HG03460 (cell line): ENCODE measurements around the gene LYL1.

Experiments
- ATAC-seq: cut with Tn5 transposase; IDR thresholded peaks from one replicate; pipeline ENCODE4 v1.9.1; 2021; ENCODE audit not compliant: unreplicated experiment

Gene LYL1

DNA sequence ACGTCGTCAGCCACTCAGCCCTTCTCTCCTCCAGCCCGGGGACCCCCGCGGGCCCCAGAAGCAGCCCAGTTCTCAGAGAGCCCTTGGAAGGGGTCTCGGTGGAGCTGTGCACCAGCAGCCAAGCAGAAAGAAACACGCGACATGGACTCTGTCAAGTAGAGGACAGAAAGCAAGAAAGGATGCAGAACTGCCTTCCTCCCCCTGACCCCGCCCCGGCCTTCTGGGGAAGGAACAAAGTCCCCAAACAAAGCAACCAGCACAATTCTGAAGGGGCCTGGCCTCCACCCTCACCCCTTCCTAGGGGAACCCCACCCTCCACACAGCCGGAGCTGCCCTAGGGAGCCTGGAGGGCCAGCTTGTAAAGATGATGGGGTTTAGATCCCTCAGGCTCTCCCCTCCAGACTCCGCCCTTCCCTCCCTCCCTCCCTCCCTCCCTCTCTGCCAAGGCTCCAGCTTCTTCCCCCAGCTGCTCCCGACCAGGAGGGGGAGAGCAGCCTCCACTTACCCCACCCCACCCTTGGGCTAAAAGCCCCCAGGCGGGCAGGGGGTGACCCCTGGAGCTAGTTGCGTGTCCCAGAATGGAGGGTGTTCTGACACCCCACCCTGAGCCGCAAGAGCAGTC is 7.8 kb downstream of the LYL1 start:
- no peak for ATAC-seq

DNA sequence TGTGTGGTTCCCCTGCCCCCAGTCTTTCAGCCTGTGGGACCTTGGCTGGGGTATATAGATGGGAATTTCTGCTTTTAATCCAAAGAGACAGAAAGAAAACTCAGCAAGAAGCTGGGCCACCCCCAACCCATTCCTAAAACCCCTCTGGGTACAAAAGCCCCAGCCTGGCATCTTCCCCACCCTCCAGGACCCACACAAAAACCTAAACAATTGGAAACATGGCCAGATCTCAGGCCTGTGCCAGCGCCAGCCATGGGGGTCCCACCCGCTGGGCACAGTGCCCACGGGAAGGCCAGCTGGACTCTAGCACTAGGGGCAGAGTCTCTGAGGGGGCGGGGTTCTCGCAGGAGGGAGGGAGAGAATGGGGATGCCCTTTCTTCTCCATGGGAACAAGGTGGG is 8.6 kb downstream of the LYL1 start:
- no peak for ATAC-seq

DNA sequence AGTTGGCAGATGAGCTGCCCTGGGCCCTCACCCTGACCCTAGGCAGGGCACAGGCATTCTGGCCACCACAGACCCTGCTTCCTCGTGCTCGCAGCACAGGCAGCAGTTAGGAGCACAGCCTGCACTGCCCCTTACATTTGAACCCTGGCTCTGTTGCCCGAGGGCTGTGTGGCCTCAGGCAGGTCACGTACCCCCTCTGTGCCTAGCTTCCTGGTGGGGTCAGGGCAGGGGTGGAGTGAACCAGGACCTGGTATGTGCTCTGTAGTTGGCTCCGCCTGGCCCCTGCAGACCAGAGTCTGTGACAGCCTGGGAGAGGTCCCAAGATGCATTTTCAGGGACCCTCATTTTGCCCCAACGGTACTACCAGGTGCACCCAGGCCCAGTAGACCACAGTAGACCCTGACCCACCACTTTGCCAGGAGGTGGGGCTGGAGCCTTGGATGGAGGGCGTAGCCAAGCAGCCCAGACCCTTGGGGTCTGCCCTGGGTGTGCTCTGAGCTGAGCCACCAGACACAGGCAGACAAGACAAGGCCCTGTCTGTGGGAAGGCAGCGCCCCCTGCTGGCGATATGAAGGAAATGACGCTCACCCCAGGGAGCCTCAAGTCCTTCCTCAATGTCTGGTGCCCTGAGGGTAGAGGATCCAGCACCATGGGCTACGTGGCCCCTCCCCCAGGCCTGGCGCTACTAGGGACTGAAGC is 9.1 kb downstream of the LYL1 start:
- ATAC-seq = no peak

DNA sequence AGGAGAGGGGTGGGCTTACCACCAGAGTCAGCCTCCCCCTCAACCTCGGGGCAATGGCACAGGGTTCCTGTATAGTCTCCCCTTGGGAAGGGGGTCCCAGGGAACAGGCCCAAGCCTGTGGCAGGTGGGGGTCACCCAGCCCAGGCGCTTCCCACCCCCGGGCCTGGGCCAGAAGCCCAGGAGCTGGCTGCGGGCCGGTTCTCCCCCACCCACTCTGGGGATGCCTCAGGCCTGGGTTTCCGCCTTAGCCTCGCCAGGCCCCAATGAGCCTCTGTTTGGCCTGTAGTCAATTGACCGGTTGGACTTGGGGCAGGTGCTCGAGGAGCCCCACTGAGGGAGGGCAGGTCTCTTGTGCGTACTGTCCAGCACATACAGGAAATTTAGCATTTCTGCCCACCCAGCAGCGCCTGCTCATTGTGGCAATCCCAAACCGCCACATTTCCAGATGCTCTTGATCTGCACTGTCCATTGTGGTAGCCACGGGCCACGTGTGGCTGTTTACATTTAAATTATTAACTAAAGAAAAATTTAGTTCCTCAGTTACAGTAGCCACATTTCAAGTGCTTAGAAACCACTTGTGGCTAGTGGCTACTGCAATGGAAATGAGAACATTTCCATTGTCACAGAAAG is 9.9 kb downstream of the LYL1 start:
- ATAC-seq = no peak

DNA sequence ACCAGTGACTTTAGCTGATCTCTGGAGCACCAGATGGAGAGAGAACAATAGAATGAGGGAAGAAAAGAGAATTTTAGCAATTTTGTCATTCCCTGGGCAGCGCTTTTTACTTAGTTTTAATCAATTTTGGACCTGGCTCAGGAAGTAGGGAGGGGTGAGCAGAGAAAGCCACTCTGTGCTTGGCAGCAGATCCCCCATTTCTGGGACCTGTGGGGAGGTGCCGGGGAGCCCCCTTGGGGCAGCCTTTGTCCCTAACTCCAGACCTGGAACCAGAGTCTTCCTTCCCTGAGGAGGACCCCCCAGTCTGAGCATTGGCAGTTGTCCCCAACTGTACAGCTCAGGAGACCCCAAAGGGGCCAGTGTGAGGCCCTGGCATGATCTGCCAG is 10.5 kb downstream of the LYL1 start:
- no peak for ATAC-seq

DNA sequence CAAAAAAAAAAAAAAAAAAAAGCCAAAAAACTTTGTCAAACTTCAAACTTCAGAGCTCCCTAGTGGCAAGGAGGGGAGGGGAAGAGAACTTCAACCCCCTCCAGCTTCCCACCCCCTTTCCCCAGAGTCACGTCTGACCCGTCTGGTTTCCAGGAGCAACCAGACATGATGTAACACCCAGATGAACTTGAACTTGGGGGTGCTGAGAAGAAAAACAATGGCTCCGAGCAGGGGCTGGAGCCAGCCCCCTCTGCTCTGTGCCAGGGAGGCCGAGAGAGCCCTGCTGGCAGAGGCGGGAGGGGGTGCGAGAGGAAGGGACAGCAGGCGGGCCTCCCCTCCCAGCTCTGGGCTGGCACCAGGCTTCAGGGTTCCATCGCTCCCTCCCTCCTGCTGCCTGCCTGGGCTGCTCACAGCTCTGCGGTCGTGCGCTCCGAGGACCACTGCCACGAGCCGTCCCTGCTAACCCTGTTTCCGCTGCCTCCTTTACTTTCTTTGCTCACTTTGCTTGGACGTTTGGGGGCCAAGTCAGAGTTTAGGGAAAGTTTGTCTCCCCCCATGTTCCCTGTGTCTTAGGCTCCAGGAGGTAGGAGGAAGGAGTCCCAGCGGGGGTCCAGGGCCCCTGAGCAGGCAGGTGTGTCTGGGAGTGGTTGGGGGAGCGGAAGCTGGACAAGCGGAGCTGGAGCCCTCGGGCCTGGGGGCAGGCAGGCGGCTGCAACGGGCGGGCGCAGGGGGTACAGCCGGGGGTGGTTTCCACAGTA is 11.1 kb downstream of the LYL1 start:
- no peak for ATAC-seq

DNA sequence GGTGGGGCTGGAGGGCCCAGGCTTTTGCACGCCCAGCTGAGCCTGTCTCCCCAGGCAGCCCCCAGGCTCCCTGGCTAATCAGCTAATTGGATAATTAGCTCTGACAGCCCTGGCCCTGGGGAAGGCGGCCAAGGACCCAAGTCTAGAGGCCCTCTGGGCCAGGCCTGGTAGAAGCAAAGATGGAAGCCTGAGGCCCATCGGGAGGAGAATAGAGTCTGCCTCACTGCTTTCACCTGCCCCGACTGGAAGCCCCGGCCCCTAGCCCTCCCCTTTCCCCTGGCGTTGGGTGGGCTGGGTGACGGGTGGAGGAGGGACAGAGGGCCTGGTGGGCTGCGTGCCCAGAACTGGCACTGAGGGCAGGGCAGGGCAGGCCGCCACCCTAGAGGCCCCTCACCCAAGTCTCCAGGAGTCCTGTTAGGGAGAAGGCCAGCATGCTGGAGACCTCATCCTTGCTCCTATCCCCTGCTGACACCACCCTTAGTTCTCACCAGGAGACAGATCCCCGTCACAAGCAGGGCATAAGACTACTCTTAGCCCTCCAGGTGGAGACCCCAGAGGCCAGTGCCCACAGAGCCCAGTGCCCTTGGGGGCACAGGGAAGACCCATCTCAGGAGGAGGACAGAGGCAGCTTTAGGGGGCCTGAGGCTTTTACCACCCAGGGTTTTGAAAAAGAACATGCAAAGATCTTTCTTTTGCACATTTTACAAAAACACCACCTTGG is 12.0 kb downstream of the LYL1 start:
- no peak for ATAC-seq

DNA sequence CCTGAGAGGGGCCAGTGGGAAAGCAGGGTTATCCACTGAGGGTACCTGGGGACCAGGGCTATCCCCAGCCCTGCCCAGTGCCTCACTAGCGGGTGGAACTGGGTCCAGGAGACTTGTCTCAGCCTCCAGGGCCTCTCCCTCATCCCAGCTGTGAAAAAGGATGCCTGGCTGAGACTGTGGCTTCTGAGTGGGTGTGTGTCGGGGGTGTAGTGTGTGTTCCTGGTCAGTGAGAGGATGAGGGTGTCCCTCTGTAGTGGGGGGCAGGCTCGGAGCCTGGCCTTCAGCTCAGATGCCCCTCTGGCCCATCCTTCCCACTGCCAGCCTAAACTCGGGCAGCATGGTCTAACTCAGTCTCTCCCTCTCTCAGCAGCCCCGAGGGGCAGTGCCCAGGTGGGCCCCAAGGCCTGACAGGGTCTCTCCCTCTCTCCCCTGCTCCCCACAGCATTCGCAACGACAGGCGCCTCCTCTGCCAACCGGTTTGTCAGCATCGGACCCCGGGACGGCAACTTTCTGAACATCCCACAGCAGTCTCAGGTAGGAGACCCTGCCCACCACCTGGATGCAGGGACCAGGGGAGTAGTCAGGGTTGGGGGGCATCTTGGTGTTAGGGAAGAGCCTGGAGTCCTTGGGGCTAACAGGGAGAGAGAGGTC is 12.7 kb downstream of the LYL1 start:
- ATAC-seq = no peak

DNA sequence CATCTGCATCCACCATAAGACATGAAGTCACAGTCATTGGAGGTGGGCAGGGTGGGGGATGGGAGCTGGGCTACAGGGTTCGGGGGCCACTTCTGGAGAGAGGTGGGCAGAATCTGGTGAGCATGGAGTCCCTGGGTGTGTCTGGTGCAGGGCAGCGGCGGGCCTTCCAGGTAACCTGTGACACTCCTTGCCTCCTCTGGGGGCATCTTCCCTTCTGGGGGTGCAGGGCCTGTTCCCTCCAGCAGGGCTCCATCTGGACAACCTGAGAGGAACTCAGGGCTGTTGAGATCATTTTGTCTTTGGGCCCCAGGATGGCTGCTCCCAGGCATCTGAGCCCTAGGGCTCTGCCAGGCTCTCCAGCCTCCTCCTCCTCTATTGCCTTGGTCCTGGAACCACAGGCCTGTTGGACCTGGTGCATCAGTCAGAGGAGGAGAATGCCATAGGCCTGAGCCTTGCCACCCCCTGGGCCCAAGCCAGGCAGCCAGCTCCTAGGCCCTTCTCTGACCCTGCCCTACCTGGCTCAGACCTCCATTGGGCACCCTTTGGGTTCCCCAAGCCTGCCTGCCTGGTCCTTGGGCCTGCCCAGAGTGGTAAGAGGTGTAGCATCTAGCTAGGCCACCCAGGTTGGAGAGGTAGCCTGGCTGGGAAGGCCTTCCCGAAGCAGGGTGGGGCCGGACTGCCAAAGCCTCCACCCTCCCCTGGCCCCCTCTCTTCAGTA is 13.4 kb downstream of the LYL1 start:
- no peak for ATAC-seq

DNA sequence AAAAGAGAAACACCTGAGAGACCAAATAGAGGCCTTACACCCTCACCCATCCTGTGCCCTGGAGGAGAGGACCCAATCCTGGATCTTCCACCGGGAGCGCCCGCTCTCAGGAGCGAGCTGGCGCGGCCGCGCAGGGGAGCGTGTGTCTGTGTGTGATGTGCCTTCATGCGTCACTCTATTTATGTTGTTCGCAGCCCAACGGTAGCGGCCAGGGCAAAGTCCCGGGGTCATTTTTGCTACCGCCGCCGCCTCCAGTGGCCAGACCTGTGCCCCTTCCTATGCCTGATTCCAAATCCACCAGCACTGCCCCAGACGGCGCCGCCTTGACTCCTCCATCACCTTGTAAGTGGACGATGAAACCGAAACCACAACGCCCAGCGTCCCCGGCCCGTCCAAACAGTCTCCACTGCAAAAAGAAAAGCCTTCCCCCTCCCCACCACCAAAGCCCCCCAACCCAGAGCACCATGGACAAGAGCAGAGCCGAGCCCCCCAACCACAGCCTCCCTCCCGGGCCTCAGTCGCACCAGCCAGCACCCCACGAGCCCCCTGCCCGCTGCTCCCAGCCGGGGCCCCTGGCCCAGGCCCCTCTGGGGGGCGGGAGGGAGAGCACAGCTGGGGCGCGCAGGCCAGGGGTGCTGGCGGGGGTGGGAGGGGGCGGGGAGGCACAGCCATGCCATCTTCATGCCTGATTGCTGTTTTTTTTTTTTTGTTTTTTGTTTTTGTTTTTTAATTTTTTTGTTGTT is 14.7 kb downstream of the LYL1 start:
- no peak for ATAC-seq

DNA sequence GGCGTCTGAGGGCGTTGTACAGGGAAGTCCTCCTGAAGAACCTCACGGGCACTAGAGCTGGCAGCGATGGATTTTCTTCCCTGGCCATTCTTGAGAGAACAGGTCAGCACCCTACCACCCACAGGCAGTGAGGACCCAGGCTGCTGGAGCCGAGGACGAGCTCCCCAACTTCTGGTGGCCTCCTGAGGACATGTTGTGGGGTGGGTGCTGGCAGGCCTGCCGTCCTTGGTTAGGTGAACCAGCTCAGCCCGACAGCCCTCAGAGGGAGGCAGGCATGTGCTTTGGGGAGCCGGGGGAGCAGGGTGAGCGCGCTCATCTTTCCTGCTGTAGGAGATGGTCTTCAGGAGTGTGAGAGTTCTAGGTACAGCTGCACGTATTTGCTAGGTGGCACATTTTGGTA is 15.4 kb downstream of the LYL1 start:
- no peak for ATAC-seq

DNA sequence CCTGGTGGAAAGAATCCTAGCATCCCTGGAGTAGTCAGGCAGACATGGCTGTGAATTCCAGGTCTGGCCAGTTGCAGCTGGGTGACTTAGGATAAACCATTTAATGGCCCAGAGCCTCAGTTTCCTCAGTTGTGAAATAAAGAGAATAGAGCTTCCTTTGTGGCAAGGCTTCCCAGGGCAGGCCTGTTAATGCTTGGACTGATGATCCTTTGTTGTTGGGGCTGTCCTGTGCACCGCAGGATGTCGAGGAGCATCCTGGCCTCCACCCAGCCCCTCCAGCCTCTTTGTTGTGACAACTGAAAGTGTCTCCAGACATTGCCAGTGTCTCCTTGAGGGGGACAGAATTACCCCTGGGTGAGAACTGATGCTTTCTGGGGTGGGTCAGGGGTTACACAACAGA is 16.3 kb downstream of the LYL1 start:
- no peak for ATAC-seq

DNA sequence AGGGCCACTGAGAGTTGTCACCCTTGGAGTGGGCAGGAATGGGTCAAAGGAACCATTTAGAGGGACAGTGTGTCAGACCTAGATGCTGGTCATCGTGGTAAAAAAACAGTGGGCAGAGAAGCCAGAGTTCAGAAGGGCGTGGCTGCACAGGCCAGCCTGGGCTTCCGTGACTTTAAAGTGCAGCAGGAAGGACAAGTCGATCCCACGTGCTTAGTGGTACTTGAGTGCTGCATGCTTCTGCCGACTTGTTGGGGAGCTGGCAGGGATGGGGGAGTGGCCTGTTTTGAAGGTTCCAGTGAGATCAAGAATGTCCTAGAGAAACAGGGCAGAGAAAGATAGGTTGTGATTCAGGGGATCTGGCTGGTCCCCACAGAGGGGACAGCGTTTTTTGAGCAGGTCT is 17.0 kb downstream of the LYL1 start:
- ATAC-seq = no peak

DNA sequence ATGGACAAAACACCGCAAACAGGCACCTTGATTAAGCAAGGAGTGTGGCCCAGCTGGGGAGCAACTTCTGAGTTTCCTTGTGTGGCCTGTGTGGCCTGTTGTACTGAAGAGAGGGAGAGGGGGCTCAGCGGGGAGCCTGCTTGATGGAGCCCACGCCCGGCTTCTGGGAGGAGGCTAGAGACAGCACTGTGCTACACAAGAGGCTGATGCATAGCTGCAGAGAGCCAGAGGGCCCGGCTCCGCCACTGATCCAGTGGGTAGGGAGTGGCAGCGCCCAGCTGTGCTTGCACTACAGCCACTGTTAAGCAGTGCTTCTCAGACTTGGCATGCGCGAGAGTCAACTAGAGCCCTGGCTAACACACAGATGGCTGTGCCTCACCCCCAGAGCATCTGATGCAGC is 19.0 kb downstream of the LYL1 start:
- no peak for ATAC-seq

DNA sequence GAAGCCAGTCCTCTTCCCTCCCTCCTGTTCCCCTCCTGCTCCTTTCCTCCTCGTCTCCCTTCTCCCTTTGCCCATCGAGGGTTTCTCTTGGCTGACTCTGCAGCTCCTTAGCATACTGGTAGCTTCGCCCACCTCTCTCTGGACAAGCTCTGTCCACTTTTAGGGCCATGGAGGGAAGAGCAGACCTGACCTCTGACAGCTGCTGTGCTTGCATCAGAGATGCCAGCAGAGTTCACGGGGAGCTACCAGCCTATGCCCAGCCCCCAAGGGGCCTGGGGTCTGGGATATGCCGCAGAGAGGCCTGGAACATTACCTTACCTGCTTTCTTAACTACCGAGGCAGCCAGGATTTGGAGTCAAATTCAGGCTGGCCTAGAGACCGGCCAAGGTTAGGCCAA is 19.7 kb downstream of the LYL1 start:
- ATAC-seq = no peak

DNA sequence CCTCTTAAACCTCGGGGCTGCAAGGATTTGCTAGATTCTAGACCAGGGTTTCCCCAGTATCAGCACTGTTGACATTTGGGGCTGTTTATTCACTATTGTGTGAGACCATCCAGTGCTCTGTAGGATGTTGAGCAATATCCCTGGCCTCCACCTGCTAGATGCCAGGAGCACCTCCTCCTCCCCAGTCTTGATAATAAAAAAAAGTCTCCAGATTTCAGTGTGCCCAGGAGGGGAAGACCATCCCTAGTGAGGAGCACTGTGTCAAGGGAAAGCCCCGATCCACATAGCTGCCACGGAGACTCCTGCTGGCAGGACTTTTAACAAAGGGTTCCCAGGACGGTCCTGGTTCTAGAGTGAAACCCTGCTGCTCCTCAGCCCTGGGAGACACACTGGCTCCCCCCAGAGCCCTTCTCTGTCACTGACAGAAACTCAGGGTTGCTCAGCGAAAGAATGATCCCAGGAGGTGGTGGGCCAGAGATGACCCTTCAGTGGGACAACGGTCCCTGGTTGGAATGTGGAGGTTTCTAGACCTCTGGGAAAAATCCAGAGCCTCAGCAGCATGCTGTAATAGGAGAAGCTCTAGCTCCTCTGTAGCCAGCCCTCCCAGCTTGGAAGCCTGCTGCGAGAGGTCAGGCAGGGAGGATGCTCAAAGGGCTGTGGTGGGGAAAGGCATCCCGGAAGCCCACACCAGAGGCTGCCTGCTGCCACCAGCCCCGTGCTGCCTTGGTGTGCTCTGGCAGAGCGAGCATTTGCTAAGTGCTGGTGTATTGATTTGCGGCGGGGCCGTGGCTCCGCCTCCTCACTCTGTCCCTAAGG is 20.3 kb downstream of the LYL1 start:
- ATAC-seq = no peak

DNA sequence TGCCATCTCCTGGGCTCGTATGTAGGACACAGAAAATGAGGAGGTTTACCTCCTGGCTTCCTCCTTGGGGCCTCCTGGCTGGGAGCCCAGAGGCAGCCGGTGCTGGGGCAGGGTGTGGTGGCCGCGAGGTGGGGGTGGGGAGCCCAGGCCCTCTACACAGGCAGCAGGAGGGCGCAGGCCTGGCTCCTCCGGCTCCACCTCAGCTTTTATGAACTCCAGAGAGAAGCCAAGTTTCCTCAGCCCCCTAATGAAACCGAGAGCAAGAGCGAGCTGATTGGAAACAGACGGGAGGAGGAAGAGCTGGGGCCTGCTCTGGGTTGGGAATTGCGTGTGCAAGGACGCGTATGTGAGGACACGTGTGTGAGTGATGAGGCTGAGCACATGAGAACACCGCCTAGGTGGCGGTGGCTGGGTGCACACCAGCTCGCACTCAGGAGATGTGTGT is 23.1 kb downstream of the LYL1 start:
- no peak for ATAC-seq

DNA sequence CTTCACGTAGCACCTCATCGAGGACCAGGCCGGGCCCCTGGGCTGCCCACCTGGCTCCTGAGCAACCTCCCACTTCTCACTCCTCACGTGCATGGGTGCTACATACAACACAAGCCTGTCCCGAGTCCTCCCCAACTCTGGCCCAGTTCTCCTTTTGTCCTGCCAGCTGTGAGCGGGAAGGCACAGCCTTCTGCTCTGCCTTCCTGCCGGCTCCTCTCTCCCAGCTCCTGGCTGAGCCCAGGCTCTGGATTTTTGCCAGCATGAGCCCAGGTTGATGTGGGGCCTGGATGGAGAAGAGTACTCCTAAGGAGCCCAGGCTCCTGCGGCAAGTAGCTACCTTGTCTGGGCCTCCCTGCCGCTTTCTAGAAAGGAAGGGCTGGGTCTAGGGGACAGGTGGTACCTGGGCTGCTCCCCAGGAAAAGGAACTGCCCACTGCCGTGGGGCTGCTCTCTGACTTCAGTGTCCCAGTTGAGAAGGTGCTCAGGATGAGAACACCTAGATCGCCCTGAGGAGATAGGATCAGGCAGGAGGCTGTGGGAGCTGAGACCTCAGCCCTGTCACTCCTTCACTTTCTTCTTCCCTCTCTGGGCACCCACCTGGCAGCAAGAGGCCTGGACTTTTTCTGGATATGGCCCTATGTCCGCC is 23.6 kb downstream of the LYL1 start:
- no peak for ATAC-seq
